HUES6 (cell line): ENCODE measurements around the gene CDCP1.

Experiments used
- H3K27ac ChIP-seq: 2 replicates; pipeline ENCODE4 v1.7.0; 2013; ENCODE audit warnings: low read depth, mild to moderate bottlenecking, low read length, inconsistent platforms
- H3K27me3 ChIP-seq: 2 replicates; pipeline ENCODE4 v1.6.1; 2013; ENCODE audit warnings: low read length; ENCODE audit not compliant: control insufficient read depth, insufficient read depth
- H3K36me3 ChIP-seq: 2 replicates; pipeline ENCODE4 v1.6.1; 2013; ENCODE audit warnings: low read length; ENCODE audit not compliant: control insufficient read depth, insufficient read depth
- H3K4me1 ChIP-seq: 2 replicates; pipeline ENCODE4 v1.6.1; 2013; ENCODE audit warnings: low read length; ENCODE audit not compliant: control insufficient read depth, insufficient read depth
- H3K4me3 ChIP-seq: 2 replicates; pipeline ENCODE4 v1.5.1; 2013; ENCODE audit warnings: low read depth, low read length
- H3K9ac ChIP-seq: one replicate; pipeline ENCODE4 v1.6.1; 2013; ENCODE audit warnings: mild to moderate bottlenecking, low read length
- H3K9me3 ChIP-seq: 2 replicates; pipeline ENCODE4 v1.6.1; 2013; ENCODE audit warnings: low read depth, low read length; ENCODE audit not compliant: control insufficient read depth, insufficient read depth

The CDCP1 gene

DNA sequence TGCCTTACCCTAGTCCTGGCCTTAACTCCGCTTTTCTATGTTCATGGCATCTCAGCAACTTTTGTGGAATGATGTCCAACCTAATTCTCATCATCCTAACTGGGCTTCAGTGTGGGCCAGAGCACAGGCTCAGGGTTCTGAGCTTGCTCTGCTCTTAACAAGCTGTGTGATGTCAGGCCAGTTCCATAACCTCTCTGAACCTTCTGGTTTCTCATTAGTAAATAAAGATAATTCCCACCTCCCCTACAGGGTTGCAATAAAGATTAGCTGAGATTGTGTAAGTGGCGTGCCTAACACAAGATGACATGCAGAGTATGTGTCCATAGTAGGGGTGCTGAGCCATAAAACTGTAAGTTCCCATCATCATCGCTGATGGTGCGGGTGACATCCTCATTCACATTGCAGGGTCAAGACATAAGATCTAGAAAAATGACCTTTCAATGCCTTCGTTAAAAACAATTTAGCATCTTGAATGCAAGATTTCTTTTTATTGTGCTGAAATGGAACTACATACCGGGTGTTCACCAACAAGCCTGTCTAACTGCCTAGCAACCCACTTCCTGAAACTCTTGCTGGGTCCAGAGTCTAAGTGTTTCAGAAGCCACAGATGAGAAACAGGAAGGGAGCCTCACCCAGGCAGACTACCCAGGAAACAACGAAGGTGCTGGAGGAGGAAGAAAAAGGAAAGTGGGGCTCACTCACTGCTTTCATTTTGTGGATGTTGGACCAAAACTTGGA is 36.2 kb downstream of the CDCP1 start:
- Histone ChIP-seq H3K4me3 (no peak overlapping the region), H3K9ac (no peak overlapping the region), H3K27me3 (no peaks in the 10 kb centered on the region), H3K27ac (no peak overlapping the region), H3K36me3 (peaks cover 37% of the 10 kb centered on the region), H3K9me3 (no peaks in the 10 kb centered on the region), H3K4me1 (no peaks in the 10 kb centered on the region)

DNA sequence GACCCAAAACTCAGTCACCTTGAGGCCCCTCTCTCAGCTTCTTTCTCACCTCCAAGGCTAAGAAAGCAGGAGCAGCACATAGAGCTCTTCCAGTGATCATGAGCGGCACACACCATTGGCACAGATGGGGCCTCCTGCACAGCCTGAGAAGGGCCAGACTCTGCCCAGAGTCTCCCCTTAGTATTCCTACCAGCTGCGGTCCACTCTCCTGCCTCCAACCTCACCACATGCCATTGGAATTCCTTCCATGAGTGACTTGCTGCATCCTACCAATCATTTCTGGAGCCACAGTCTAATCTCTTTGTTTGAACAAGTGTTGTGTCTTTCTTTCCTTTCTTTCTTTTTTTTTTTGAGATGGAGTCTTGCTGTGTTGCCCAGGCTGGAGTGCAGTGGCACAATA is 39.3 kb downstream of the CDCP1 start:
- peaks cover 40% of the 10 kb centered on the region for H3K36me3 ChIP-seq
- H3K27ac ChIP-seq = no peak overlapping the region
- H3K4me1 ChIP-seq = no peaks in the 10 kb centered on the region
- no peaks in the 10 kb centered on the region for H3K9me3 ChIP-seq
- H3K9ac ChIP-seq = no peak overlapping the region
- no peak overlapping the region for H3K4me3 ChIP-seq
- no peaks in the 10 kb centered on the region for H3K27me3 ChIP-seq

GRCh38 chr3:45105855-45106671 is 40.1 kb downstream of the CDCP1 start:
- Histone ChIP-seq H3K4me1 (no peaks in the 10 kb centered on the region), H3K27ac (no peak overlapping the region), H3K4me3 (no peak overlapping the region), H3K9ac (no peak overlapping the region), H3K9me3 (no peaks in the 10 kb centered on the region), H3K27me3 (no peaks in the 10 kb centered on the region), H3K36me3 (peaks cover 37% of the 10 kb centered on the region)

GRCh38 chr3:45104715-45105711 is 41.2 kb downstream of the CDCP1 start:
- Histone ChIP-seq H3K4me3 (no peak overlapping the region), H3K27me3 (no peaks in the 10 kb centered on the region), H3K27ac (no peak overlapping the region), H3K4me1 (no peaks in the 10 kb centered on the region), H3K36me3 (peaks cover 27% of the 10 kb centered on the region), H3K9ac (no peak overlapping the region), H3K9me3 (no peaks in the 10 kb centered on the region)

DNA sequence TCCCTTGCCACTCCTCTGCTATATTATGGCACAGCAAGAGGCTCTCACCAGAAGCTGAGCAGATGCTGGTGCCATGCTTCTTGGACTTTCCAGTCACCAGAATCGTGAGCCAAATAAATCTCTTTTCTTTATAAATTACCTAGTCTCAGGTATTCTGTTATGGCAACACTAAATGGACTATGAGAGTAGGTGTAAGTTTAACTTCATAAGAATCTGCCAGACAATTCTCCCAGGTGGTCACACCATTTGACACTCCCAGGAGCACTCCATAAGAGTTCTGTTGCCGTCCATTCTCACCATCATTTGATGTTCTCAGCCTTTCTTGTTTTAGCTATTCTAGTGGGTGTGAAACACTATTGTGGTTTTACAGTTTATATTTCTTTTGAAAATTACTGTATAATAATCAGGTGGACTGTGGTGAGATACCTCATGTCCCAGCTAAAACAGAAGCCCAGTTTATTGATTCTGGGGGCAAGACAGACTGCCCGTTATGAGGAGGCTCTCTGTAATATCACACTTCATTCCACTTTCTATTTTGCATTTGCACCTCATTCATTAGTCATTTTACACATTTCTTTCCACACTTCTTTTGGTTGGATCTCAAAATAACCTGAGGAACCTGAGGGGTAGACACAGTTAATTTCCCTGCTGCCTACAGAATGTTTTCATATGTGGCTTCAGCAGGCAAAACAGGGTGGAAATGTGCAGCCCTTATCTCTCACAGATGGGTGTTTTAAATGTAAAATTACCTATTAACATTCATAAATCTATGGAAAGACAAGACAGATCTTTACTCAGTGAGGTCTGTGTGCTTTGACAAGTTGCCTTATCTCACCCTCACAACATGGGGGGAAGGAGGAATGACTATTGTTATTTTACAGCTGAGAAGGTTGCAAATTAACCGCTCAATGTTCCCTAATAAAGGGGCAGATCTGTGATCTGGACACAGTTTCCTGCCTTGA is 42.1 kb downstream of the CDCP1 start:
- Histone ChIP-seq H3K27ac (no peak overlapping the region), H3K27me3 (no peaks in the 10 kb centered on the region), H3K36me3 (peaks cover 17% of the 10 kb centered on the region), H3K4me3 (no peak overlapping the region), H3K9ac (no peak overlapping the region), H3K9me3 (no peaks in the 10 kb centered on the region), H3K4me1 (no peaks in the 10 kb centered on the region)

GRCh38 chr3:45103334-45103733 is 42.8 kb downstream of the CDCP1 start:
- Histone ChIP-seq H3K36me3 (peaks cover 17% of the 10 kb centered on the region), H3K9ac (no peak overlapping the region), H3K4me3 (no peak overlapping the region), H3K9me3 (no peaks in the 10 kb centered on the region), H3K4me1 (no peaks in the 10 kb centered on the region), H3K27me3 (no peaks in the 10 kb centered on the region), H3K27ac (no peak overlapping the region)

DNA sequence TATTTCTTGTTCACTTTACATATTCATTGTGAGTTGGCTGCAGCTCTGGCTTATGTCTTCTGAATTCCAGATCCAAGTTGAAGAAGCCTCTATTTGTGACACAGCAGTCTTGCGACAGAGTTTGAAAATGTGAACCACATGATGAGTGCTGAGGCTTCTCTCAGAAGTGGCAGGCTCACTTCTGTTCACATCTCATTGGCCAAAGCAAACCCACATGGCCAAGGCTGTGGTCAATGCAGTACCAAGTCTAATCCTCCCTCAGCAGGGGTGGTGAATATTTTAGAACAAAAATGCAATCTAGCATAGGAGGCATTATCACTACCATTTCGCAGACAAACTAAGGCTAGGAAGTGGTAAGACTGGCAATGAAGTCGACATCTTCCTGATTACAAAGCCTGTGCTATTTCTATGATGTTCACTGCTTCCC is 45.2 kb downstream of the CDCP1 start:
- H3K36me3 ChIP-seq = peaks cover 9% of the 10 kb centered on the region; the same call in 1 of the 2 replicates
- H3K27ac ChIP-seq = no peak overlapping the region
- no peak overlapping the region for H3K9ac ChIP-seq
- no peaks in the 10 kb centered on the region for H3K9me3 ChIP-seq
- H3K4me3 ChIP-seq = no peak overlapping the region
- no peaks in the 10 kb centered on the region for H3K27me3 ChIP-seq
- H3K4me1 ChIP-seq = no peaks in the 10 kb centered on the region

- H3K36me3 ChIP-seq = peaks cover 9% of the 10 kb centered on the region
These were observed 47.9 kb downstream of the CDCP1 start for GRCh38 chr3:45098310-45098709.

DNA sequence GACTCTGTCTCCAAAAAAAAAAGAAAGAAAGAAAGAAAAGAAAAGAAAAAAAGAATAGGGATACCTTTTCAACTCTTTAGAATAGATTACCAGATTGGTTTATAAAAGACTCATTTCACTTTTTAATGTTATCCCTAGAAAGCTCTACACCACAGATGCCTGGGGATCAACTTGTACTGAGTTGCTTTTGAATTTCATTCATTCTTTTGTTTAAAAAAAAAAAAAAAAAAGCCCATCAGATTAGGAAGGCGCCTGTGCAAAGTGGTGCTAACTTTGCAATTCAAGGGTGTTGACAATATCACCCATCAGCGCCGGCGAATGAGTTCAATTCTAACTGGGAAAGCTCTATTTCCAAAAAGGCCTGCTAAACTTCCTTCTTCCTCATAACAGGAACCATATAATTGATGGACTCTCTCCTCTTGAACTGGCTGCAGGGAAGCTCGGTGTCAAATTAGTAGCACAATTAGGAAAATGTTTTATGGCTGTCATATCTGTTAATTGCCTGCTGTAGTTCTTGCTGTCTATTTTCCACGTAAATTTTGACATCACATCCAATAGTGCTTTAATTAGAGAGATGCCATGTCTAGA is 48.8 kb downstream of the CDCP1 start:
- peaks cover 12% of the 10 kb centered on the region for H3K36me3 ChIP-seq
- no peaks in the 10 kb centered on the region for H3K27me3 ChIP-seq
- peaks cover 3% of the 10 kb centered on the region; the same call in 1 of the 2 replicates for H3K4me1 ChIP-seq
- H3K9ac ChIP-seq = no peak overlapping the region
- no peaks in the 10 kb centered on the region for H3K9me3 ChIP-seq
- H3K27ac ChIP-seq = no peak overlapping the region
- no peak overlapping the region for H3K4me3 ChIP-seq

More at GRCh38 chr3:45098310-45098709, 47.9 kb downstream of the CDCP1 start:
- no peaks in the 10 kb centered on the region for H3K9me3 ChIP-seq
- H3K27ac ChIP-seq = no peak overlapping the region
- no peaks in the 10 kb centered on the region for H3K4me1 ChIP-seq
- H3K27me3 ChIP-seq = no peaks in the 10 kb centered on the region
- no peak overlapping the region for H3K4me3 ChIP-seq
- no peak overlapping the region for H3K9ac ChIP-seq
